NCI-H2107 (cell line): ENCODE measurements around the gene ADORA3.
"Not testable (repeated sequence)": the region's sequence is repeated elsewhere in the genome, so short reads cannot be mapped to it uniquely, and the experiment has no call there.

Experiments
- DNase-seq: peaks from one replicate; lab custom pipeline; 2025; lab: John Stamatoyannopoulos, UW

The ADORA3 gene

DNA sequence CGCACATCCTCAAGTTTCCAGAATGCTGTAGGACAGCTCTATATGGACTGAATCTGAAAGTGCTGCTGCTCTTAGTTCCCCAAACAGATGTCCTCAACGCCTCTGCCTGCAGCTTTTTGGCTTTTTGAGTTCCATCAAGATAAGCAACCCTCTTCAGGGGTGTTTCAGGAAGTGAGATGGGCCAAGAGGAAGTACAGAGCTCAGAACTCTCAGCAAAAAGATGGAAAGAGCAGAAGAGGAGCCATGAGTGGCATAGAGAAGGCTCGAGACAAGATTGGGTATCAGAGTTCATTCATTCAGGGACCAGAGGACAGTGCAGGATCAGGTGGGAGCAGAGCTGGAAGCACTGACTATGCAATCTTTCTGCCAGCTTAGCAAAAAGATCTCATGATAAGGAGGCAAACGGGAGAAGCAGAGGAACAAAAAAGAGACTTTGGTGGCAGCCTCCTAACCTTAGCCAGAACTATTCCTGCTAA lies at the start of gene ADORA3, which contains the start of gene TMIGD3:
Gene ADORA3, minus strand, starts transcription at position 49 of the 476 bp plus-strand sequence. CDS start 279 bp downstream, outside the sequence.
Gene TMIGD3, minus strand, starts transcription at position 49 of the 476 bp plus-strand sequence. CDS start 279 bp downstream, outside the sequence.
- no peak for DNase-seq

DNA sequence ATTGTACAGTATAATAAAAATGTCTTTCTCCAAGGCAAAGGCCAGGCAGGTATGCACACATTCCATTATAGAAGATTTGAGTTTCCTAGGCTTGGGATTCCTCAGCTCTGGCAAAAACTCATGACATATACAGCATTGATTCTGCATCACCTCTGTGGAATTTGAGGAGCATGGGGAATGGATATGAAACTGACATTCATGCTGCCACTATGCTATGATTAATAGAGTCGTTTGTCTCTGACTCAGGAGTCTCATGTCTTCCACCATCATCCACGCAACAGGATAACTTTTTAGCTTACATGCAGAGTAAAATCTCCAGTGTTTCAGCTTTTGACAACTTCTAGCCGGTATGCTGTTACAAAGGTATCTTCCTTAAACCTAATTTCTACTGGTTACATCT lies 49.8 kb upstream of the ADORA3 start:
- no peak for DNase-seq

DNA sequence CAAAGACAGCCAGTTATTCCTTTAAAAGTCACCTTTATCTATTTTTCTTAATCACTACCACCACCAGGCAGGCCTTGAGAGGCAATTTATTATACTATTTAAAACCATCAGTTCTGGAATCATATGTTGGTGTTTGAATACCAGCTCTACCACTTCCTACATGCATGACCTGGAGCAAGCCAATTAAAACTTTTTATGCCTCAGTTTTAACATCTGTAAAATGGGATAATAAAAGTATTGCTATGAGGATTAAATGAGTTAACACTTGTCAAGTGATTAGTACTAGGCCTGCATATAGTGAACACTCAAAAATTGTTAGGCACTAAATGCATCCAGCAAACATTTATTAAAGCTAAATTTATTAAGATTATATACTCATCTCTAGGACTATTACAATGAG lies 49.2 kb upstream of the ADORA3 start:
- DNase-seq = no peak

DNA sequence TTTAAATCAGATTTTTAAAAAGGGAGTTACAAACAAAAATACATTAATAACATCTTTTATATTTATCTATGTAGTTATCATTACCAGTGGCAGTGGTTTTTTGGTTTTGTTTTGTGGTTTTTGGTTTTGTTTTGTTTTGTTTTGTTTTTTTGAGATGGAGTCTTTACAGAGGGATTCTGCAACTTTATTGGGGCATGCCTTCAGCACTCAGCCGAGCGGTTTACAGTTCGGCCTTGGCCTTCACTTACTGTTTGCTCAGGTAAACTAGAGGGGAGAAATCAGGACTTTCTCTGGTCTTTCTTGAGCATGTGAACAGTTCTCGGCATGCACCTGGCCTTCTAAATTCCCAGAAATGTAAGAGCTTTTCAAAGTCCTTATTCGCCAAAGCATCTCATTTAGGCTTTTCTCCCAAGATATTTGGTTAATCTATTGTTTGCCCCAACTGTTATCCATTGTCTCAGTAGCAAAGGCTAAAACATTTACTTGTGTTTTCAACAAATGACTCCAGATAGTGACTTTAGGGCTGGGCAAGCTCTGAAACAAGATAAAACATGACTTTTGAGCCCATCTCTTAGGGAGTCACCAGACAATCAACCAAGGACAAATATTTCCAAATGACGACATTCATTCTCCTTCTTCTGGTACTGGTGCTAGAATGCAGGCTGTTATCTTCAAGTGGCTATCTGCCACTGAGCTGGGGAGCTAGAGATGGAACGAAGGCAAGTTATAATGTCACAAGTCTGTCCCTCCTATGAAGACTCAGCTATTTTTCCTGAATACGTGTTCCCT lies 48.4 kb upstream of the ADORA3 start:
- no peak for DNase-seq

DNA sequence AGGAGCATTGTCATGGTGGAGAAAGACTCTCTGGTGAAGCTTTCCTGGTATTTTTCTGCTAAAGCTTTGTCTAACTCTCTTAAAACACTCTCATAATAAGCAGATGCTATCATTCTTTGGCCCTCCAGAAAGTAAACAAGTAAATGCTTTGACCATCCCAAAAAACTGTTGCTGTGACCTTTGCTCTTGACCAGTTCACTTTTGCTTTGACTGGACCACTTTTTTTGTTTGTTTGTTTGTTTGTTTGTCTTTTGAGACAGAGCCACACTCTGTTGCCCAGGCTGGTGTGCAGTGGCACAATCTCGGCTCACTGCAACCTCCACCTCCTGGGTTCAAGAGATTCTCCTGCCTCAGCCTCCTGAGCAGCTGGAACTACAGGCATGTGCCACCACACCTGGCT lies 44.4 kb upstream of the ADORA3 start:
- not testable (repeated sequence) for DNase-seq

DNA sequence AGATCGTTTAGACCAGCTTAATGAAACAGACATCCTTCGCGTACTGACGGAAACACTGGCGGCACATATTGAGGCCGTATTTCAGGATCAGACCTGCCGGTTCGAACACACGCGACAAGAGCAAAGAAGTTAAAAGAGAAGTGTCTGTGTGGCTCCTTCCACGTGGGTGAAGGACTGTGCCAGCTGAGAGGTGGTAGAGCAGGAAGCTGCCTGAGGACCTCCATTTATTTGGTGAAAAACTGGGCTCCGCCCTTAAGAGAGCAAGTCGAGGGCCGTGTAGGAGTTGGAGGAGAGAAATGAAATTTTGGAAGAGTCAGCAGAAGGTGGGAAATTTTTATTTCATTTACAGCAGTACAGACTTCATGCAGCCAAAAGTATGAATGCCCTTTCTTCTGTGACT lies 38.8 kb upstream of the ADORA3 start:
- DNase-seq = no peak

DNA sequence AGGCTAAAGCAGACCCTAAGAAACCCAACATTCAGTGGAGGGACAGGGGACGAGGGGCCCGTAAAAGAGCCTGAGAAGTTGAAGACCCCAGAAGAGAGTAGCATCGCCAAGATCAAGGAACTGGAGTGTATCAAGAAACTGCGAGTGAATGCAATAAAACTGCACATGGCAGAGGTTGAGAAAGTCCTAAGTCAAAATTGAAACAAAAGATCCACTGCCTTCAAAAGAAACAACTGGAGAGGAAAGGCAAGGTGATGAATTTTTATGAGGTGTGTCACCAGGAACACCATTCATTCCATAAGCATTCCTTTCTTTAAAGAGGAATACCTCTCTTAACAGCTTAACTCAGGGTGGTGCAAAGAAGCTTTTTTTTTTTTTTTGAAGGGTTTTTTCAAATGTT lies 38.3 kb upstream of the ADORA3 start:
- no peak for DNase-seq

DNA sequence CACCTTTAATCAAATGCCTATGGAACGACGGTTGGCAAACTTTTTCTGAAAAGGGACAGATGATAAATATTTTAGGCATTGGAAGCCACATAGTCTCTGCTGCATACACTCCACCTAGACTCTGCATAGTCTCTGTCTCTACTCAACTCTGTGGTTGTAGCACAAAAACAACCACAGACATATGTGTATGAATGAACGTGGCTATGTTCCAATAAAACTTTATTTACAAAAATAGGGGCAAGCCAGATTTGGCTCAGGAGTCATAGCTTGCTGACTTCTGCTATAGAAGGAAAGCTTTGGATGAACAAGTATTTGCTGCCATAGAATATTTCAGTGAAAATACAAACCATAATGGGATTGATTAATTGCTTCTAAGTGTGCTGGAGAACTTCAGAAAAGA lies 37.5 kb upstream of the ADORA3 start:
- DNase-seq = no peak

DNA sequence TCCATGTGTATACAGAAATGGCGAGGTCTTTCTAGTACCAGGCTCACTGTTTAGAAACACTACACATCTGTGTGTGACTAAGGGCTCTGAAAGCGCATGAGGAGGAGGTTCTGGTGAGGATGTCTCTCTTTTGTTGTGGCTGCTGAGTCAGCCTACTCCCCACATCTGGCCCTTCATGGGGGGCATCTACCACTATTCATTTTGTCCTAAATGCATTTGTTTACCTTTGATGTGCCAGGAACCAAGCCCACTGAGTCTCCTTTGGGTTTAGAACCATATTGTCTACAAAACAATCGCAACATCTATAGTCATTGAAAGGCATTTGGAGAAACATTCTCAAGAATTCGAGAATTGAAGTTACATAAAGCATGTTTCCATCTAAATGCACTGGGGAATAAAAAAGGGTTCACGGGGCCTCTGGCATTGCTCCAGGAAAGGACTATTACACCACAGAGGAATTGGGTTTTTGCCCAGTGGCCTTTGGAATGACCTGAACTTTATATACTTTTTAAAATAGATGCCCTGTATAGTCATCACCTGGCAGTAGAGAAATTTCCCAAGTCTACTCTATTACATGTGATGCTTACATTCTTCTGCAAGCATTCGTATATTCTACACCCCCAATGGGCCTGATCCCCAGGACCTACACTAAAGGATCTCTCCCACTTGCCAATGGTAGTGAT lies 35.1 kb upstream of the ADORA3 start:
- DNase-seq = no peak

DNA sequence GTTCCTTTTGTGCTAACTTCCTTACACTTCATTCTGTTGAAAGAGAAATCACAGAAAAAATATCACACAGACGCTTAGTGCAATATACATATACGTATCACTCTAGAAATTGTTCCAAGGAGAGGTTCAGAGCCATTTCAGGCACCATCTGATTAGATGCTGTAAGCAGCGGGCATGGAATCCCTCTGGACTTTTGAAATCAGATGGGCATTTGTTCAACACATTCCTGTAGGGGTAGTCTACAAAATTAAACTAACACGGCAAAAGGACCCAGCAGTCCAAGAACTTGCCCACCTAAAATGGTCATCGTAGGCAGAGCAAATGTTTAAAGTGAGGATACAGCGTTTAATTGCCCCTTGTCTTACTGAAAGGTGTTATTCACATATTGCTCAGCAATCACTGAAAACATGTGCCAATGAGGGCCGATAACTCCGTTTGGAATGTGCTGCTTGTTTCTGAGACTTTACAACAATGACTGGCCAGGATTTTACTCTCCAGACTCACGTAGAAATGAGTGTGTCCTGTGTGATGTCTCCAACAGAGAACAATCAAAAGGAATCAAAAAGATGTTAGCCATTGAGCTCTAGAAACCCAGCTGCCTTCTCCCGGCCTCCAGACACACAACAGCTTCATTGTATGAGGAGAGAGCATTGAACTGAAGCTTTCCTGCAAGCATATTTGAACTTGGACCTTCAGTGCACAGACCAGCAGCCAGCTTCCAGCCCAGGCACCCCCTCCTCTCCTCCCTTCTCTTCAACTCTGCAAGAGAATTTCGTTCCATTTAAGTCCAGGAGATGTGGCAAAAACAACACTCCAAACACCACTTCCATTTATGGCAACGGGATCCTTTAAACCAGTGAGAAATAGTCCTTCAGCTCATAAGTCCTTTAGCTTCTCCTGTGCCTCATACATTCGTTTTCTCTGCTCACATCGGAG lies 32.1 kb upstream of the ADORA3 start:
- DNase-seq = no peak

DNA sequence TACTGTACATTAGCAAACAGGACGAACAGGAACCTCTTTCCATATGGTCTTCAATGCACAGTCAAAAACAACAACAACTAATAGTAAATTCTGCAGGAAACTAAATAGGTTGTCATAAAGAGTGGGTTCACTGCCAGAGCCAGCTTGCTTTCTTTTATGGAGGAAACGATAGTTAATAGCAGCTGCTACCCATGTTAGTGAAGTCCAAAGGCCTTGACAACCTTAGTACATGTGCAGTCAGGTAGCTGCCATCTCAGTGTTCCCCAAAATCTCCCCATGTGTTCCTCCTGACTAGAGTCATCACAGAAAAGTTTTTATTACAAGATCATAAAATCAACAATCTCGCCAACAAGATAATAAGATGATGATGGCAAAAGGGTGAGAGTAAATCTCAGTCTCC lies 16.6 kb upstream of the ADORA3 start:
- DNase-seq = no peak

DNA sequence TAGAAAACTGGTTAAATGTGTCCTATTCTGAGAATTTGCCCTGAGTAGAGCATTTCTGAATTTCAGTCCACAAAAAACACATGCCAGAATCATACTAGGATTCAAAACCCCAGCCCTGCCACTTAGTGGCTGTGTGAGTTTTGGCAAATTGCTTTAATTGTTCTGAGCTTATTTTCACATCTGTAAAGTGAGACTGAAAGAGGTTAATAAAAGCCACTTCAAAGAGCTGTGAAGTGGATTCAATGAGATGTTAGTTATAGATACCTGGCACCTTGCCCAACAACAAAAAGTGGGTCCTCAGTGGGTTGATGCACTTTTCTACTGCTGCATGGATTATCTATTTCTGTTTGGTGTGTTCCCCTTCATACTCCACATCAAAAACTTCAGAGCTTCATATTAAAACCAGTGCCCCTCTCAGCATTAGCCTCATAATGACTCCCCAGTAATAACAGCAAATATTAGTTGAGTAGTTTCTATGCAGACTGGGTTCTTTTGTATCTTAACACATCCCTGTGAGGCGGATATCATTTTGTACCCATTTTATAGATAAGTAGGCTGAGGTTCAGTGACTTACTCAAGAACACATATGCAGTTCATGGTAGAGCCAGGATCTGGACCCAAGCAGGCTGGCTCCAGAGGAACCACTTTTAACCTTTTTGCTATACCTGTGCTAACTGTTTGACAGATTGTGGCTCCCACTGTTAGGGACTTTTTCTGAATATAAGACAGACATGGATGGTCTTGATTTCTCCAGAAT lies 14.2 kb upstream of the ADORA3 start:
- peak; percentile 45 for DNase-seq

DNA sequence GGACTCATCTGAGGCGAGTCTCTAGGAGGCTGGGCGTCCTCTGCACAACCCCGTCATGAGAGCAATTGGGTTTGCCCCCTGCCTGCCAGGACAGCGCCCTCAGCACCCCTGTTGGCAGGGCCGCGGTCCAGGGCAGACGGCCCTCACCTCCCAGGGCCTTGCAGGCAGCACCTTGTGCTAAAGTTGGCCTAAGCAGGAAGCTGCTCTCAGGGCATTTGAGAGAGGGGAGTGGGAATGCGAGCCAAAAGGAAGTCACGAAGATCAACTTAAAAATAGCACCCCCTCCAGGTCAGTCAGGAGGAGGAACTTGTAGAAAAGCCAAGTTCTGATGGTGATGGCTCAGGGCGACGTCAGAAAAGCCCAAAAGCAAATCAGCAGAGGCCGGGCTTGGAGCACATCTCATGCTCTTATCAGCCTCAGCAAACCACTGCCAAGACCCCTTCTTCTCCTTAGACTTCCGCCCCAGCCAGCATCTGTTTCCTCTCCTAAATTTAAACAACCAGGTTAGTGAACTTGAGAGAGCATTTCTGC lies 12.6 kb upstream of the ADORA3 start:
- DNase-seq = no peak

DNA sequence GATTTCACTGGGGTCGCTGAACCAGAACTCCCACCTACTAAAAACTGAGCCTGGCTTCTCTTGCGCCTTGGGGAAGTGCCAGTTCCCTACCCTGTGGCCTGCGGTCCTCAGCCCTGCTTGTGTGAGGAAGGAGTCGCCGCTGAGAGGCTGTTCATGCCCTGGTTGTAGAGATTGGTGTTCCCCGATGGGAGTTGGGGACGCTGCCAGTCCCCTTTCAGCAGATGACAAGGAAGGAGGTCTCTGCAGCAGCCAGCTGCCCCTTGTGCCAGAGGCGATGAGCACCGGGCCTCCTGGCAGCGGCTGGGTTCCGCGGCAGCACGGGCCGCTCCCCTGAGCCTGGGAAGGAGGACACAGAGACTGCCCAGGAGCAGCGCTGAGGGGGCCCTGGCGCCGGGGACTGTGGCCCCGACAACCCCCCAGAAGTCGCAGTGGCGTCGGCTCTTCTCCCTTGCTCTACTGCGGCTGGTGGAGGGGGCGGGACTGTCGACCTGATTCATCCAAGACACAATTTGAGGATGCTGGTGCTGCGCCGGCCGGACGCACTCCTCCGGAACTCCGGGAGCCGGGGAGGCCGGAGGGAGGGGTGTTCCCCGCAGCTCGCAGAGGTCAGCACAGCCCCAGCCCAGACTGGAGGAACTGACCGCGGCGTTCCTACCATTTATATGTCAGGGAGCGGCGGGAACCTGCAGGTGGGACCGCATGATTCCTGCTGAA lies 12.0 kb upstream of the ADORA3 start:
- DNase-seq = no peak

DNA sequence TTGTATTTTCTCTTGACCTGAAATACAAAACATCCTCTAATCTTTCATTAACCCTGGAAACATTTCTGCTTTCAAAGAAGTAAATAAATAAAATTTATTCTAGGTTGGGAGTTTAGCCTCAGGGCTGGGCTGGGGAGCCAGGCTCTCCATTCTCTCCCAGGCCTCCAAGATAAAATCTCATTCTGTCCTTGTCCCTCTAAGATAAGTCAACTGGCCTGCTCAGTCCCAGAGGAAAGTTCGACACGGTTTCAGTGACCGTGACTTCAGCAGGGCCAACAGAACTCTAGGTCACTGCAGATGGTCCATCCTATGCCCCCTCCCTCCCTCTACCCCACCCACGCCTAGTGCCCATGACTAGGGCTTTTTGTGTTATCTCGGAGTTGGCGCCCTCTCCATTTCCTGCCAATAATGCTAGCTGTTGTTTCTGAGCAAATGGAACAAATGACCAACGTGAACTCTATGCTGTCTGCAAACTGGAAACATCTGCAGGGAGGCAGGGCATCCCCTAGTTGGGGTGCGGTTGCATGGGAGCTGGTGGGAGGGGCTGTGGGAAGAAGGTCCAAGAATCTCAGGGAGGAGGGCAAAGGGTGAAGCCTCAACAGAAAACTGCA lies 10.1 kb upstream of the ADORA3 start:
- no peak for DNase-seq

DNA sequence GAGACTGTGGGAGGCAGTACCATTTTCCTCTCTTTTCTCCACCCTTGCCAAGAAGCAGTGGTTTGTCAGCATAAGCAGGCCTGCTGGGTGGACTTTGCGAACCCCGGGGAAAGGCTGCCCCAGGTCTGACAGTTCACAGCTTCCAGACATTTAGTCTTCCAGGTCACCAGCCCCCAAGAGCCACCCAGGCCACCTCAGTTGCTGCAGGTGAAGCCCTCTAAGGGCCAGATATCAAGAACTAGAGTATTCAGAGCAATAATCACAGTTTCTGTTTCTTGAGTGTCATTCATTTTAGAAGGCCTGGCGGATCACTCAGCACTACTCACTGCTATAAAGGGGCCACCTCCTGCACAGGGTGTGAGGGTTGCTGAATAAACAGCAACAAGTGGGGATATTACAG lies 9.5 kb upstream of the ADORA3 start:
- no peak for DNase-seq

DNA sequence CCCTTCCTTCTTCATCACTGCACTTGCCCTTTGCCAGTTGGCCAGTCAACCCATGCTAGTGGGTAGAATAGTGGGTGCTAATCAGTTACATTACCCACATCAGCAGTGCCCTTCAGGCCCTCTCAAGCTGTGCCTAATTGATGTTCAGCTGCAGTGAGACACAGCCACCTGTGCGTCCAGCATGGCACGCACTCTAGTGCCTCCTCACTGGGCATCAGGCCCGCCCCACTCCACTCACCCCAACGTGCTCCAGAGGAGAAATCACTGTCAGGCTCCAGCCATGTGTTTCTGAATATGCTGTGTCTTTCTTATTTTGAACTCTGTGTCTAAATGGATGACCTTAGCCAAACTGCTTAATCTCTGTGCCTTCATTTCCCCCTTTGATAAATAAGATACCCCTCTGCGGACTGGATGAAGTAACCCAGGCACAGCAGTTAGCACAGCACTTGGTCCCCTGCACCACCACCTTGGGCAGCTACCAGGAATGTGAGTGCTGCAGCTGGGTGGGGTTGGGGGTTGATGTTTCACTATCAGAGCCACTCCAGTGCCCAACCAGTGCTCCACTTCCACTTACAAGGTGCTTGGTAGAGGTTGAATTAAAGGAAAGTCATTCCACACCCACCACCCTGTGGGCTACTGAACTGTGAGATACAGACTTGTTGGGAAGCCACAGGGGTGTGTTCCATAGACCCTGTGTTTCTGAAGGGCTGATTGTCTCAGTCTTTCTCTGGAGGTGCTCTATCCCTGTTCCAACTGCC lies 8.9 kb upstream of the ADORA3 start:
- DNase-seq = no peak

DNA sequence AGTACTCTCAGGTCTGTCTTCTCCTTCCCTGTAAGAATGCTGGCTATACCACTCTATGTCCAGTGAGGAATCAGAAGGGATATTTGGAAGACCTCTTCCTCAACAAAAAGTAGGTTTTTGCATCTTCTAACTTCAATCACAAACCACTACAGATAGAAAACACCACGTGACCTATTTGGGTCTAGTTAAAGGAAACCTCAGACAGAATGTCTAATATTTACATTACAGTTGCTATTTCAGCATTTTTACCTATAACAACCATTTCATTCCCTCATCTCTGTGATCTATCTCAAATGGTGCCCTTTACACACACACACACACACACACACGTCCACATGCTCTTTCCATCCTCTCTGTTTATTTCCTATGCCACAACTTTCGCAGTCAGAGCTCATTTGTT lies 7.9 kb upstream of the ADORA3 start:
- no peak for DNase-seq

DNA sequence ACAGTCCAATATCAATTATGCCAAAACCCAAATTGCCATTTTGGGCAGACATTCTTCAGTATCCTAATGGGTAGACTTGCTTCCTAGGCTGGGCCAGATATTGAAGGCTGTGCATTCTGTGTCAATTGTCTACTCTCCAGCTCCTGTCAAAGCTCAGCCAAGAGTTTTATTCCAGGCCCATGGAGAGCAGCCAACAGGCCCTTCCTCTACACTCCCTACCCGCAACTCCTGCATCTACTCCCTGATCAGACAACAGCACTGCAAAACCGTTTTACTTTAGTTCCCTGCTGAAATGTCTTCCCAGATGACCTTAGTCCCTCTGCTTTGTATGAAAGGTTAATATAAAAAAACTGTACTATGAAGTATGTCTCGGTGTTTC lies 6.6 kb upstream of the ADORA3 start:
- DNase-seq = no peak
